ENCODE data around the gene SMARCA1. TPM values are rescaled to one million over a fixed set of nuclear protein-coding genes. Genes with fewer than 3 reads are reported as not detected.

Gene SMARCA1
- total RNA-seq, 1 experiment from 2014 or later = 34.5 TPM

GRCh38 chrX:129461801-129462456, 61.4 kb downstream of the SMARCA1 start:
- no peaks in the 10 kb centered on the region for H3K4me1 ChIP-seq
- Mint-ChIP-seq H3K4me1 (ENCODE audit: low read depth, unreplicated experiment) (no peaks in the 10 kb centered on the region), H3K27me3 (ENCODE audit: insufficient read depth, unreplicated experiment) (no peaks in the 10 kb centered on the region), H3K27ac (ENCODE audit: unreplicated experiment) (no peak overlapping the region), H3K36me3 (ENCODE audit: insufficient read depth, unreplicated experiment) (no peaks in the 10 kb centered on the region), H3K9me3 (ENCODE audit: unreplicated experiment) (no peaks in the 10 kb centered on the region), H3K4me3 (ENCODE audit: unreplicated experiment) (no peak overlapping the region)
- H3K4me3 ChIP-seq (ENCODE audit: low read depth, low read length) = no peak overlapping the region
- ChIA-PET CTCF (interaction anchor here (1.0 kb wide), 1 partner anchor 58 kb away, joined by 4 read pairs; no protein-coding TSS in a partner anchor), POLR2A (no interaction called here)
- intact Hi-C loops (cut with micrococcal nuclease; ENCODE audit: unreplicated experiment) = loop anchor here (1.0 kb wide), 2 partner anchors 100 to 144 kb away; no protein-coding TSS in a partner anchor
- no TSS peak for BruUV-seq (replicated peaks)
- DNase-seq = no peak
- H3K36me3 ChIP-seq (ENCODE audit: control insufficient read depth, insufficient read depth, low read length) = no peaks in the 10 kb centered on the region
- no peak for TF ChIP-seq CTCF (IDR thresholded peaks at IDR 0.05; ENCODE audit: insufficient read depth in 1 of 2, low read depth in 1 of 2, low read length in 1 of 2, severe bottlenecking in 1 of 2, unreplicated experiment in 1 of 2)
- no peaks in the 10 kb centered on the region for H3K27me3 ChIP-seq (replicated peaks; ENCODE audit: control insufficient read depth, insufficient read depth, low read length)
- no peaks in the 10 kb centered on the region for H3K9me3 ChIP-seq

- H3K4me3 Mint-ChIP-seq (ENCODE audit: unreplicated experiment) = no peak overlapping the region
- H3K4me1 Mint-ChIP-seq (ENCODE audit: low read depth, unreplicated experiment) = no peaks in the 10 kb centered on the region
- TF ChIP-seq CTCF (IDR thresholded peaks at IDR 0.05; ENCODE audit: insufficient read depth in 1 of 2, low read depth in 1 of 2, low read length in 1 of 2, severe bottlenecking in 1 of 2, unreplicated experiment in 1 of 2) = no peak
- no peaks in the 10 kb centered on the region for H3K36me3 ChIP-seq (ENCODE audit: control insufficient read depth, insufficient read depth, low read length)
- DNase-seq = no peak
- no peaks in the 10 kb centered on the region for H3K27me3 Mint-ChIP-seq (ENCODE audit: insufficient read depth, unreplicated experiment)
- no peak overlapping the region for H3K27ac Mint-ChIP-seq (ENCODE audit: unreplicated experiment)
- POLR2A ChIA-PET = no interaction called here
- no peaks in the 10 kb centered on the region for H3K27me3 ChIP-seq (replicated peaks; ENCODE audit: control insufficient read depth, insufficient read depth, low read length)
- BruUV-seq (replicated peaks) = no TSS peak
- intact Hi-C loops (cut with micrococcal nuclease; ENCODE audit: unreplicated experiment) = no loop called here
- no peaks in the 10 kb centered on the region for H3K9me3 Mint-ChIP-seq (ENCODE audit: unreplicated experiment)
- H3K36me3 Mint-ChIP-seq (ENCODE audit: insufficient read depth, unreplicated experiment) = peaks cover 6% of the 10 kb centered on the region
- CTCF ChIA-PET = no interaction called here
- H3K4me3 ChIP-seq (ENCODE audit: low read depth, low read length) = no peak overlapping the region
- H3K4me1 ChIP-seq = no peaks in the 10 kb centered on the region
- no peaks in the 10 kb centered on the region for H3K9me3 ChIP-seq
Measured at GRCh38 chrX:129452523-129452922, 70.8 kb downstream of the SMARCA1 start.

- POLR2A ChIA-PET = no interaction called here
- no TSS peak for BruUV-seq (replicated peaks)
- Histone ChIP-seq H3K27me3 (replicated peaks; ENCODE audit: control insufficient read depth, insufficient read depth, low read length) (no peaks in the 10 kb centered on the region), H3K4me3 (ENCODE audit: low read depth, low read length) (no peak overlapping the region), H3K36me3 (ENCODE audit: control insufficient read depth, insufficient read depth, low read length) (no peaks in the 10 kb centered on the region), H3K9me3 (no peaks in the 10 kb centered on the region), H3K4me1 (no peaks in the 10 kb centered on the region)
- Mint-ChIP-seq H3K36me3 (ENCODE audit: insufficient read depth, unreplicated experiment) (peaks cover 6% of the 10 kb centered on the region), H3K27me3 (ENCODE audit: insufficient read depth, unreplicated experiment) (no peaks in the 10 kb centered on the region), H3K9me3 (ENCODE audit: unreplicated experiment) (no peaks in the 10 kb centered on the region), H3K27ac (ENCODE audit: unreplicated experiment) (no peak overlapping the region), H3K4me3 (ENCODE audit: unreplicated experiment) (no peak overlapping the region), H3K4me1 (ENCODE audit: low read depth, unreplicated experiment) (no peaks in the 10 kb centered on the region)
- DNase-seq = no peak
- intact Hi-C loops (cut with micrococcal nuclease; ENCODE audit: unreplicated experiment) = no loop called here
- CTCF ChIA-PET = interaction anchor here (0.7 kb wide), 1 partner anchor 1056 kb away, joined by 3 read pairs; no protein-coding TSS in a partner anchor
- TF ChIP-seq CTCF (IDR thresholded peaks at IDR 0.05; ENCODE audit: insufficient read depth in 1 of 2, low read depth in 1 of 2, low read length in 1 of 2, severe bottlenecking in 1 of 2, unreplicated experiment in 1 of 2) = no peak
Measured at GRCh38 chrX:129450123-129450522, 73.2 kb downstream of the SMARCA1 start.
